Activated T-cell treated with anti-CD3 and anti-CD28 coated beads, Interleukin-2, amount 50 U/mL, for 24 hours (primary cell): ENCODE measurements around the gene ITGB3.
A peak's percentile ranks its signal among the peaks of the same experiment; 100 is the strongest.
"Not testable (repeated sequence)": the region's sequence is repeated elsewhere in the genome, so short reads cannot be mapped to it uniquely, and the experiment has no call there.

Experiments
- DNase-seq: peaks from one replicate; pipeline ENCODE4 v3.0.0-alpha.2; 2020
- H3K27ac Mint-ChIP-seq: 2 replicates; pipeline ENCODE4 v1.8.0; 2020; ENCODE audit warnings: mild to moderate bottlenecking, mixed read lengths
- H3K27me3 Mint-ChIP-seq: 2 replicates; pipeline ENCODE4 v1.8.0; 2020; ENCODE audit warnings: mixed read lengths
- H3K36me3 Mint-ChIP-seq: 2 replicates; pipeline ENCODE4 v1.8.0; 2020; ENCODE audit warnings: low read depth, mixed read lengths
- H3K4me1 Mint-ChIP-seq: 2 replicates; pipeline ENCODE4 v1.8.0; 2020; ENCODE audit warnings: low read depth, mixed read lengths
- H3K4me3 Mint-ChIP-seq: 2 replicates; pipeline ENCODE4 v1.8.0; 2020; ENCODE audit warnings: mild to moderate bottlenecking, moderate library complexity, mixed read lengths
- H3K9me3 Mint-ChIP-seq: 2 replicates; pipeline ENCODE4 v1.8.0; 2020; ENCODE audit warnings: mixed read lengths

Gene ITGB3

GRCh38 chr17:47250855-47251254, 2.8 kb upstream of the ITGB3 start:
- H3K9me3 Mint-ChIP-seq = no peaks in the 10 kb centered on the region
- H3K4me1 Mint-ChIP-seq = peaks cover 10% of the 10 kb centered on the region
- no peaks in the 10 kb centered on the region for H3K36me3 Mint-ChIP-seq
- no peak overlapping the region for H3K27ac Mint-ChIP-seq
- peaks cover 40% of the 10 kb centered on the region for H3K27me3 Mint-ChIP-seq
- H3K4me3 Mint-ChIP-seq = no peak overlapping the region
- no peak for DNase-seq

GRCh38 chr17:47251421-47251940, 2.1 kb upstream of the ITGB3 start:
- no peak for DNase-seq
- Mint-ChIP-seq H3K27ac (no peak overlapping the region), H3K4me1 (peaks cover 10% of the 10 kb centered on the region), H3K27me3 (peaks cover 46% of the 10 kb centered on the region), H3K4me3 (no peak overlapping the region), H3K9me3 (no peaks in the 10 kb centered on the region), H3K36me3 (no peaks in the 10 kb centered on the region)

- Mint-ChIP-seq H3K27me3 (peaks cover 50% of the 10 kb centered on the region), H3K27ac (no peak overlapping the region), H3K4me3 (no peak overlapping the region), H3K36me3 (no peaks in the 10 kb centered on the region), H3K9me3 (no peaks in the 10 kb centered on the region), H3K4me1 (peaks cover 10% of the 10 kb centered on the region)
- DNase-seq = no peak
Observed at GRCh38 chr17:47252209-47252608, 1.4 kb upstream of the ITGB3 start.

GRCh38 chr17:47252766-47253512, 688 bp upstream of the ITGB3 start:
- Mint-ChIP-seq H3K4me1 (peaks cover 16% of the 10 kb centered on the region), H3K4me3 (peak overlapping the region; percentile 52), H3K36me3 (no peaks in the 10 kb centered on the region), H3K9me3 (no peaks in the 10 kb centered on the region), H3K27me3 (peaks cover 57% of the 10 kb centered on the region), H3K27ac (no peak overlapping the region)
- no peak for DNase-seq

GRCh38 chr17:47254403-47254943, 846 bp downstream of the ITGB3 start:
- Mint-ChIP-seq H3K36me3 (no peaks in the 10 kb centered on the region), H3K4me1 (peaks cover 18% of the 10 kb centered on the region), H3K27me3 (peaks cover 71% of the 10 kb centered on the region), H3K27ac (no peak overlapping the region), H3K9me3 (no peaks in the 10 kb centered on the region), H3K4me3 (peak overlapping the region; percentile 79)
- DNase-seq = peak; percentile 33

GRCh38 chr17:47257651-47258339, 4.2 kb downstream of the ITGB3 start:
- H3K4me3 Mint-ChIP-seq = no peak overlapping the region
- peaks cover 18% of the 10 kb centered on the region for H3K4me1 Mint-ChIP-seq
- no peak for DNase-seq
- H3K9me3 Mint-ChIP-seq = no peaks in the 10 kb centered on the region
- H3K27ac Mint-ChIP-seq = no peak overlapping the region
- peaks cover 72% of the 10 kb centered on the region for H3K27me3 Mint-ChIP-seq
- H3K36me3 Mint-ChIP-seq = no peaks in the 10 kb centered on the region

GRCh38 chr17:47262586-47262985, 9.0 kb downstream of the ITGB3 start:
- Mint-ChIP-seq H3K4me3 (no peak overlapping the region), H3K4me1 (peaks cover 6% of the 10 kb centered on the region), H3K27me3 (peaks cover 35% of the 10 kb centered on the region), H3K9me3 (no peaks in the 10 kb centered on the region), H3K36me3 (no peaks in the 10 kb centered on the region), H3K27ac (no peak overlapping the region)
- DNase-seq = no peak

- H3K4me1 Mint-ChIP-seq = no peaks in the 10 kb centered on the region
- no peaks in the 10 kb centered on the region for H3K9me3 Mint-ChIP-seq
- H3K27me3 Mint-ChIP-seq = peaks cover 20% of the 10 kb centered on the region
- no peak for DNase-seq
- H3K36me3 Mint-ChIP-seq = no peaks in the 10 kb centered on the region
- H3K4me3 Mint-ChIP-seq = no peak overlapping the region
- no peak overlapping the region for H3K27ac Mint-ChIP-seq
Observed at GRCh38 chr17:47264166-47264565, 10.5 kb downstream of the ITGB3 start.

- H3K4me3 Mint-ChIP-seq = no peak overlapping the region
- no peak overlapping the region for H3K27ac Mint-ChIP-seq
- H3K4me1 Mint-ChIP-seq = no peaks in the 10 kb centered on the region
- peaks cover 5% of the 10 kb centered on the region for H3K9me3 Mint-ChIP-seq
- no peak for DNase-seq
- peaks cover 10% of the 10 kb centered on the region for H3K27me3 Mint-ChIP-seq
- H3K36me3 Mint-ChIP-seq = no peaks in the 10 kb centered on the region
Observed at GRCh38 chr17:47265983-47266541, 12.4 kb downstream of the ITGB3 start.

GRCh38 chr17:47266782-47267181, 13.2 kb downstream of the ITGB3 start:
- Mint-ChIP-seq H3K36me3 (no peaks in the 10 kb centered on the region), H3K9me3 (peaks cover 5% of the 10 kb centered on the region), H3K27ac (no peak overlapping the region), H3K27me3 (peaks cover 10% of the 10 kb centered on the region), H3K4me1 (no peaks in the 10 kb centered on the region), H3K4me3 (no peak overlapping the region)
- DNase-seq = no peak

GRCh38 chr17:47267354-47267828, 13.8 kb downstream of the ITGB3 start:
- DNase-seq = no peak

GRCh38 chr17:47268964-47269363, 15.3 kb downstream of the ITGB3 start:
- H3K36me3 Mint-ChIP-seq, H3K4me1 Mint-ChIP-seq, DNase-seq: not testable (repeated sequence)

More at GRCh38 chr17:47267354-47267828, 13.8 kb downstream of the ITGB3 start:
- Mint-ChIP-seq H3K4me1 (no peaks in the 10 kb centered on the region), H3K27ac (no peak overlapping the region), H3K4me3 (no peak overlapping the region), H3K36me3 (no peaks in the 10 kb centered on the region), H3K27me3 (peaks cover 5% of the 10 kb centered on the region), H3K9me3 (peaks cover 5% of the 10 kb centered on the region)

GRCh38 chr17:47269561-47270280, 16.1 kb downstream of the ITGB3 start:
- H3K4me3 Mint-ChIP-seq, H3K27ac Mint-ChIP-seq, H3K27me3 Mint-ChIP-seq, H3K4me1 Mint-ChIP-seq, H3K36me3 Mint-ChIP-seq, DNase-seq, H3K9me3 Mint-ChIP-seq: not testable (repeated sequence)

More at GRCh38 chr17:47268964-47269363, 15.3 kb downstream of the ITGB3 start:
- not testable (repeated sequence) for H3K9me3 Mint-ChIP-seq, H3K4me3 Mint-ChIP-seq, H3K27me3 Mint-ChIP-seq, H3K27ac Mint-ChIP-seq
